Stimulated activated CD8-positive, alpha-beta memory T cell treated with anti-CD3 and anti-CD28 coated beads, Interleukin-12 subunit alpha, Interleukin-12 subunit beta, amount 100 ng/mL, for 24 hours (primary cell): ENCODE results near the gene FKBP7.
"Not testable (repeated sequence)": the region's sequence is repeated elsewhere in the genome, so short reads cannot be mapped to it uniquely, and the experiment has no call there.

Source experiments
- DNase-seq: peaks from one replicate; pipeline ENCODE4 v3.0.0-alpha.2; 2020; ENCODE audit errors: extremely low read depth

Gene FKBP7

DNA sequence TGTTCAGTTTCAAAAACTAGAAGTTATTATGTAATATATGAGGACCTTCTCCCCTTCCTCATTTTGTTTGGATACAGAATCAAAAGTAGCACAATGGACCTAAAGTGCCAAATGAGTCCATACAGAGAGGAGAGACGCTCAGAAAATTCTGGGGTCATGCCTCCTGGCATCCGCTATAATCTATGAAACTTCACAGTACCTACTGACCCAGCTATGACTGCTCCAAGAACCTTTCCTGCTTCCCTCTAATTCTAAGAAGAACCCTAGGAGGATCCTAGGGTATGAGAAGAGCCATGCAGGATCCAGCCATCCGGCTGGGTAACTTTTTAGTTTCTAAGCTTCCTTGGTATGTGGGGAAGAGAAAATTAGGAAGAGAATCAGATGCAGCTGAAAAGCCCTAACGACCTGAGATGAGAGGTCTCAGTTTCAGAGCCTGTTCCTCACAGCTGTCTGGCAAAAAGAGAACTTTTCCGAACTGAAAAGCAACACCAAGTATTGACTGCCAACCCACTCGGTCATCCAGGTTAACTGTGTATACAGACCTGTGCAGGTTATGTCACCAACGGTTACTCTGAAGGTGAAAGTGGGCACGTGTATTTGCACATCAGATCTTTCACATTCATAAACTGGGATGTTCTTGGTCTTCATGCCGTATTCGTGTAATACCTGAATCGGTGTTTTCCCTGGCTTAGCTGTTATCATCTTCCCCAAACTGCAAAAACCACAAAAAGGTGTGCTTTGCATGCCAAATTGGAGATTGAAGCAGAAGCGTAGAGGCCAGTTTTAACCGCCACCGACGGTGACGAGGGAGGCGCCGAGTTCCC, 28.5 kb downstream of the FKBP7 start:
- DNase-seq = no peak

- no peak for DNase-seq
These were observed 29.3 kb downstream of the FKBP7 start for GRCh38 chr2:178448968-178449661.

GRCh38 chr2:178441426-178441825, 37.0 kb downstream of the FKBP7 start:
- no peak for DNase-seq

DNA sequence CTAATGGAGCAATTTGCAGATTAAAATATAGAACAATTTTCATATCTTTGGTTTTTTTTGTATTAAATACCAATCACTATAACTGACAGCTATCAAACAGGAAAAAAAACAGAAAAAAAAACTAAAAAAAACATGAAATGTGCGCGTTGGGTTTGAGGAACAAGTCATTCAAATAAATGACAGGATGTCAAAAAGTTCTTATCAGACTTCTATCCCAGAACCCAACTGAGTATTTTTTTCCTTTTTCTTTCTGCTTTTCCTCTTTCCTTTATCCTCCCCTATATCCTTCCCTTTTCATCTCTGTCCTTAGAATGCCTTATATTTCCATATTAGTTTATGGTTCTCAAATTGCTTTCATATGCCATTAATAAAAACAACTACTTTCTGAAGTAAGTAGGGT, 41.7 kb downstream of the FKBP7 start:
- DNase-seq = no peak

GRCh38 chr2:178429336-178429735, 49.1 kb downstream of the FKBP7 start:
- no peak for DNase-seq

GRCh38 chr2:178428396-178428806, 50.0 kb downstream of the FKBP7 start:
- no peak for DNase-seq

GRCh38 chr2:178427458-178427857, 50.9 kb downstream of the FKBP7 start:
- DNase-seq = no peak

GRCh38 chr2:178426388-178426787, 52.0 kb downstream of the FKBP7 start:
- no peak for DNase-seq

DNA sequence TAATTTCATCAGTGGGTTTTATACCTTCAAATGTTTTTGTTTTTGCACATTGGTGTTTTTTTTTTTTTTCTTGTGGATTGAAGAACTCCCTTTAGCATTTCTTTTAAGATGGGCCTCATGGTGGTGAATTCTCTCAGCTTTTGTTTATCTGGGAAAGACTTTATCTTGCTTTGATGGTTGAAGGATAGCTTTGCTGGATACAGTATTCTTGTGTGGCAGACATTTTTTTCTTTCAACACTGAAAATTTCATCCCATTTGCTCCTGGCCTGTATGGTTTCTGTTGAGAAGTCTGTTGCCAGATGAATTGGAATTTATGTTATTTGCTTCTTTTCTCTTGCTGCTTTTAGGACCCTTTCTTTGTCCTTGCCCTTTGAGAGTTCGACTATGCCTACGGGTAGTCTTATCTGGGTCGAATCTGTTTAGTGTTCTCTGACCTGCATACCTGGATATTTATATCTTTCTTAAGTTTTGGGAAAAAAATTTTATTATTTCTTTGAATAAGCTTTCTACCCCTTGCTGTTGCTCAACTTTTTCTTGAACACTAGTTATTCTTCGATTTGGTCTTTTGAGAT, 53.1 kb downstream of the FKBP7 start:
- DNase-seq = no peak

DNA sequence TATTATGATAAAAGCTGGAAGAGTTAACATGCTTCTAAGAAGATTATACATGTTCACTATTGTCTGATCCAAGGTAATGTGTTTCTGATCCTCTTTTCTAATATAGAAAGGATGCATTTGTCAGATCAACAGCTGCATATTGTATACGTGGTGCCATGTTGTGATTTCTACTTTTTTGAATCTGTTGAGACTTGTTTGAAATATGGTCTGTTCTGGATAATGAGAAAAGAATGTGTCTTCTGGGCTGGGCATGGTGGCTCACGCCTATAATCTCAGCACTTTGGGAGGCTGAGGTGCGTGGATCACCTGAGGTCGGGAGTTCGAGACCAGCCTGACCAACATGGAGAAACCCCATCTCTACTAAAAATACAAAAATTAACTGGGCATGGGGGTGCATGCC, 54.7 kb downstream of the FKBP7 start:
- DNase-seq = not testable (repeated sequence)

DNA sequence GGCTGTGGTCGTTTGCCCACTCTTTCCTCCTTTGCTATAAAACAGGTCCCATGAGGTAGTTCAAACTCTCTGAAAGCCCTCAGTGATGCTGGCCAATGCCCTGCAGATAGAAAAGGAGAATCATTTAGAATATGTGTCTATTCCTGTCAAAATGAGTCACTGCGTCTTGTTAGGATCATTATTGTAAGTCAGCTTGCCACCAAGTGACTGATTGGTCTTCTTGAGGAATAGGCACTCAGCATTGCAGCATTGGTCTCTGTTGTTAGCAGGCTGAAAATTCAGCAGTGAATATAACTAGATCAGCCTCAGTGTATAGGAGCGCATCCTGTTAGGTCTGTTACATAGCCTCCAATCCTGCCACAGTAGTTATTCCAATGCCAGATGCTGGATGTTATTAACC, 56.3 kb downstream of the FKBP7 start:
- DNase-seq = no peak

GRCh38 chr2:178420463-178420999, 57.9 kb downstream of the FKBP7 start:
- DNase-seq = no peak

DNA sequence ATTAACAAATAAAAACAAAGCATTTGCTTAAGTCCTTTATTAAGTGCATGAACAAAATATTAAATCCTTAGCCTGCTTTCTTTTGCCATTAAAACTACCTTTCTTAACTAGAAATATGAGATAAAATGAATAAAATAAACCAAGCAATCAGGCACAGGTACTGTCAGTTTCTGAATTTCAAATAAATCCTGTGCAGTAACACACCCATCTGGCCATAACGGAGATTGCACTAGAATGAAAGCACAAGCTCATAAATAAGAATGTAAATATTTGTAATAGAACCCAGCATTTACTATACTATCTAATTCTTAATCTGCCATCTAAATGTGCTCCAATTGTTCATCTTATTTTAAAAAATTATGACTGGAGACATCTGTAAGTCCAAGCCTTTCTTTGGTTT, 59.3 kb downstream of the FKBP7 start:
- no peak for DNase-seq

- DNase-seq = no peak
These were observed 60.0 kb downstream of the FKBP7 start for GRCh38 chr2:178418426-178418825.

- no peak for DNase-seq
These were observed 60.5 kb downstream of the FKBP7 start for GRCh38 chr2:178417916-178418315.

DNA sequence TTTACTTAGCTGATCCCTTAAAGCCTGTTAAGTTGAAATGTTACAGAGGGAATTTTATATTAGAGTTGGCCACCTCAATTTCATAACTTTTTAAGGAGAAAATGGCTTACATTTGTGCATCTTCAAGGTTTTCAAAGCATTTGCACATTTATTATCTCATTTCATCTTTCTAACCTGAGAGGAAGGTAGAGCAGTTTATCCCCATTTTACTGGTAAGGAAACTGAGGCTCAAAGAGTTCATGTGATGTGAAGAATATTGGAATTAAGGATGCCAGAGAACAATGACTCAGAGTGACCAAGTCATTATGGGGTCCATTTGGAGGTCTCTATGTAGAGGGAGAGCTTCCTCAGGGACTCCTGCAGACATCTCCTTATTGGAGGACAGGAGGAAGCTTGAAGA, 62.4 kb downstream of the FKBP7 start:
- DNase-seq = no peak

- peak; percentile 52 for DNase-seq
These were observed 63.8 kb downstream of the FKBP7 start for GRCh38 chr2:178414266-178415247.
